Measurements from ENCODE around the gene TRMT10B.

TRMT10B gene, protein sequence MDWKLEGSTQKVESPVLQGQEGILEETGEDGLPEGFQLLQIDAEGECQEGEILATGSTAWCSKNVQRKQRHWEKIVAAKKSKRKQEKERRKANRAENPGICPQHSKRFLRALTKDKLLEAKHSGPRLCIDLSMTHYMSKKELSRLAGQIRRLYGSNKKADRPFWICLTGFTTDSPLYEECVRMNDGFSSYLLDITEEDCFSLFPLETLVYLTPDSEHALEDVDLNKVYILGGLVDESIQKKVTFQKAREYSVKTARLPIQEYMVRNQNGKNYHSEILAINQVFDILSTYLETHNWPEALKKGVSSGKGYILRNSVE

GRCh38 chr9:37753489-37754190, at the start of gene TRMT10B:
Gene TRMT10B (plus strand): TSS chr9:37753805. CDS start chr9:37761932, 8,127 bp downstream.
- DNase-seq (ENCODE audit: low read depth) = peak; percentile 81
- peak within 1 kb of the TSS; percentile 93 for H3K9ac ChIP-seq (ENCODE audit: low read length)
- peaks cover 8% of the 10 kb centered on the region for H3K4me1 ChIP-seq (ENCODE audit: control insufficient read depth, insufficient read depth, low read length)
- no peaks in the 10 kb centered on the region for H3K36me3 ChIP-seq (ENCODE audit: control insufficient read depth, insufficient read depth, low read length, severe bottlenecking)
- no peaks in the 10 kb centered on the region for H3K27me3 ChIP-seq (replicated peaks; ENCODE audit: control insufficient read depth, insufficient read depth, low read length)
- no peaks in the 10 kb centered on the region for H3K9me3 ChIP-seq (ENCODE audit: control insufficient read depth, low read length)
- H3K4me3 ChIP-seq (ENCODE audit: low read length) = peak within 1 kb of the TSS; percentile 95

DNA sequence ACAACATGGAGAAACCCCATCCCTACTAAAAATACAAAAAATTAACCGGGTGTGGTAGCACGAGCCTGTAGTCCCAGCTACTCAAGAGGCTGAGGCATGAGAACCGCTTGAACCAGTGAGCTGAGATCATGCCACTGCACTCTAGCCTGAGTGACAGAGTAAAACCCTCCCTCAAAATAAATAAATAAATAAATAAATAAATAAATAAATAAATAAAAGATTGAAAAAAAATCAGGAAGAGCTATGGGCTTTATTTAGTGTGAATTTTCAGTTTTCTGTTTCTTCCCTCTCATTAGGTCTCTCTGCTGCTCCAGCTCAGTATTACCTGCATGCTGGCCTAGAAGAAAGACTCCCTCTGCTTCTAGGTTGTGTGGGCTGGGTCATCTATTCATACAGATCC, 47.8 kb upstream of the TRMT10B start:
- Histone ChIP-seq H3K9ac (ENCODE audit: low read length) (no peak overlapping the region), H3K27me3 (replicated peaks; ENCODE audit: control insufficient read depth, insufficient read depth, low read length) (peaks cover 3% of the 10 kb centered on the region), H3K4me3 (ENCODE audit: low read length) (no peak overlapping the region), H3K4me1 (ENCODE audit: control insufficient read depth, insufficient read depth, low read length) (peaks cover 2% of the 10 kb centered on the region), H3K36me3 (ENCODE audit: control insufficient read depth, insufficient read depth, low read length, severe bottlenecking) (no peaks in the 10 kb centered on the region), H3K9me3 (ENCODE audit: control insufficient read depth, low read length) (no peaks in the 10 kb centered on the region)
- DNase-seq (ENCODE audit: low read depth) = no peak

DNA sequence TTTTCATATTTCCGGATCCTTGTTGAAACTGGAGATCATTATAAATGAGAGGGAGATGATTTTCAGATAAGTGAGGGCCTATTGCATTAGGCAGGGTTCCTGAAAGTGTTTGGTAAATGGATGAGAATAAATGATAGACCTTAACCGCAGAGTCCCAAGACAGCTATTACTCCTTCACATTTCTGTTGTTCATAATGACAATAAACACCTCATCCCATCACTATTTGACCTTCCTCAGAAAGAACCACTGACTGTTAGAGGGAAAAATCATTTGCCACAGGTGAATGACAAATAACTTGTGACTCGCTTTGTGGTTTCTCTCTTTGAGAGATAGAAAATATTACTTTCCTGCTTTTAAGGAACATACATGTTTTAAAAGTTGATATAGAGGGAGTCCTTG, 47.3 kb upstream of the TRMT10B start:
- Histone ChIP-seq H3K4me1 (ENCODE audit: control insufficient read depth, insufficient read depth, low read length) (no peaks in the 10 kb centered on the region), H3K36me3 (ENCODE audit: control insufficient read depth, insufficient read depth, low read length, severe bottlenecking) (no peaks in the 10 kb centered on the region), H3K9me3 (ENCODE audit: control insufficient read depth, low read length) (no peaks in the 10 kb centered on the region), H3K9ac (ENCODE audit: low read length) (no peak overlapping the region), H3K27me3 (replicated peaks; ENCODE audit: control insufficient read depth, insufficient read depth, low read length) (peaks cover 3% of the 10 kb centered on the region), H3K4me3 (ENCODE audit: low read length) (no peak overlapping the region)
- DNase-seq (ENCODE audit: low read depth) = peak; percentile 0

DNA sequence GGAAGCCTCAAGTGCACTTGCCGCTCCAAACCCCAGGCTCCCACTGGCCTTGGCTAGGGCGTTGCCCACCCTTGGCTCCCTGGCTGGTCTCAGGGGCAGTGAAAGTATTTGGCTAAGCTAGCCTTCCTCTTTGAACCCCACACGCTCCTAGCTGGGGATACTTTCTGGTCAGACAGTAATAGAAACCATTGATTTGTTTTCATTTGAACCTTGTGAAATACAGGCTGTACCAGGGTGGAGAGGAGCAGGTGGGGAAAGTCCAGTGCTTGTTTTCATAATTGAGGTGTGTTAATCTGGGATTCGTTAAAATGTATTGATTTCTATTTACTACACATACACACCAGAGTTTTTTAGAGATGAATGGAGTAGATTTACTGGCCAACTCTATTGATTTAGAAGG, 45.9 kb upstream of the TRMT10B start:
- Histone ChIP-seq H3K9ac (ENCODE audit: low read length) (no peak overlapping the region), H3K4me1 (ENCODE audit: control insufficient read depth, insufficient read depth, low read length) (no peaks in the 10 kb centered on the region), H3K27me3 (replicated peaks; ENCODE audit: control insufficient read depth, insufficient read depth, low read length) (peaks cover 3% of the 10 kb centered on the region), H3K36me3 (ENCODE audit: control insufficient read depth, insufficient read depth, low read length, severe bottlenecking) (no peaks in the 10 kb centered on the region), H3K4me3 (ENCODE audit: low read length) (no peak overlapping the region), H3K9me3 (ENCODE audit: control insufficient read depth, low read length) (no peaks in the 10 kb centered on the region)
- DNase-seq (ENCODE audit: low read depth) = no peak

DNA sequence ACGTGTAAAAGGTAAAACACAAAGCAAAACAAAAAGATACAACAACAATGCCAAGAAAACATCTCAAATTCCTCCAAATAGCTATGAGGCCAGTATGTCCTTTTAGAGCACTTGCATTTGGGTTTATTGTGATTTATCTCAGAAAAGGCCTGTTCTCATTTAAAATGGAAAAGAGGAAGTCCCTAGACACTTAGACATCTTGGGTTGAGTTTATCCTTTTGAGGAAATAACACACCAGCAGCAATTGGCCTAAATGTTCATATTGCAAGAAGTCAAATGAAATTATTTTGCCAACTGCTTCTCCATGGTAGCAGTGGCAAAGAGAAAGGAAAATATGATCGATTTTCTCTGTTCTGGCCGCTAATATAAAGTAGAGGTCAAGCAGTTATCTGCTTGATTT, 43.6 kb upstream of the TRMT10B start:
- no peak overlapping the region for H3K9ac ChIP-seq (ENCODE audit: low read length)
- peaks cover 3% of the 10 kb centered on the region for H3K27me3 ChIP-seq (replicated peaks; ENCODE audit: control insufficient read depth, insufficient read depth, low read length)
- no peaks in the 10 kb centered on the region for H3K4me1 ChIP-seq (ENCODE audit: control insufficient read depth, insufficient read depth, low read length)
- no peaks in the 10 kb centered on the region for H3K9me3 ChIP-seq (ENCODE audit: control insufficient read depth, low read length)
- DNase-seq (ENCODE audit: low read depth) = no peak
- H3K4me3 ChIP-seq (ENCODE audit: low read length) = no peak overlapping the region
- no peaks in the 10 kb centered on the region for H3K36me3 ChIP-seq (ENCODE audit: control insufficient read depth, insufficient read depth, low read length, severe bottlenecking)

GRCh38 chr9:37715260-37715659, 38.3 kb upstream of the TRMT10B start:
- H3K27me3 ChIP-seq (replicated peaks; ENCODE audit: control insufficient read depth, insufficient read depth, low read length) = no peaks in the 10 kb centered on the region
- no peaks in the 10 kb centered on the region for H3K36me3 ChIP-seq (ENCODE audit: control insufficient read depth, insufficient read depth, low read length, severe bottlenecking)
- no peaks in the 10 kb centered on the region for H3K9me3 ChIP-seq (ENCODE audit: control insufficient read depth, low read length)
- DNase-seq (ENCODE audit: low read depth) = no peak
- H3K9ac ChIP-seq (ENCODE audit: low read length) = no peak overlapping the region
- no peaks in the 10 kb centered on the region for H3K4me1 ChIP-seq (ENCODE audit: control insufficient read depth, insufficient read depth, low read length)
- H3K4me3 ChIP-seq (ENCODE audit: low read length) = no peak overlapping the region

DNA sequence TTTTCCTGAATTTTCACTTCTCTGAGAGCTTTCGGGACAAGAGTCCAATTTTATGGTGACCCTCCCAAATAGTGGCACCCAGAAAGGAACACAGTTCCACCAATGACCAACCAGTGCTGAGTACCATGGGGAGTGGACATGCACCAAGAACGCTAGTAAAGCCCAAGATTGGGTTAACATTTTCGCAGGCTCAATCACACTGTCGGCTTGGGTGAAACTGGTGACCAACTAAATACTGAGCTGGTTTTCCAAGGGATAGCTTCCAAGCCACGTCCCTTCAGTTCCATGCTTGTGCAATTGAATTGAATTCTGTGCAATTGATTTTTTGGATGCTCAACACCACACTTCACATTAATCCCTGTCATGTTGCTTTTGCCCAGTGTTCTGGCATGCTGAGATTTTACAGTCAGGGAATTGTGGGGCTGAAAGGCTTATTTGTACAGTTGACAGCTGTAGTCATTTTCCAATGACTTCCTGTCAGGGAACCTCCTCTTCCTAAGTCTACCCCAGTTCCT, 37.6 kb upstream of the TRMT10B start:
- H3K4me3 ChIP-seq (ENCODE audit: low read length) = no peak overlapping the region
- no peak for DNase-seq (ENCODE audit: low read depth)
- H3K27me3 ChIP-seq (replicated peaks; ENCODE audit: control insufficient read depth, insufficient read depth, low read length) = no peaks in the 10 kb centered on the region
- H3K4me1 ChIP-seq (ENCODE audit: control insufficient read depth, insufficient read depth, low read length) = no peaks in the 10 kb centered on the region
- H3K36me3 ChIP-seq (ENCODE audit: control insufficient read depth, insufficient read depth, low read length, severe bottlenecking) = no peaks in the 10 kb centered on the region
- H3K9ac ChIP-seq (ENCODE audit: low read length) = no peak overlapping the region
- H3K9me3 ChIP-seq (ENCODE audit: control insufficient read depth, low read length) = no peaks in the 10 kb centered on the region

DNA sequence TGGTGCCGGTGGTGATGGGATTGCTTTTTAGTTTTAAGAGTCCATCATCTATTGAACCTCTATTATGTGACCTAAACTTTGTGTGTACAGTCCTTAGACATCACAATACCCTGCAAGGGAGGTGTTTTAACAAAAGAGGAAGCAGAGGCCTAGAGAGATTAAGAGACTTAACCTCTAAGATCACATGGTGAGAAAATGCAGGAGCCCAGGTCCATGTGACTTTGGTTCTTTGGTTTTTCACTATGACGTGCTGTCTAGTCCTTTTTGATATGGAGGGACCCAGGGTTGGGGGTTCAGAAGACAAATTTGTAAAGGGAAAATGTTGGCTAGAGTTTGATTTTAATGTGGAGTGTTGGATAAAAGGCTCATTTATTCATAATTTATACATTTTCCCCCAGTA, 34.1 kb upstream of the TRMT10B start:
- H3K4me1 ChIP-seq (ENCODE audit: control insufficient read depth, insufficient read depth, low read length) = no peaks in the 10 kb centered on the region
- no peaks in the 10 kb centered on the region for H3K36me3 ChIP-seq (ENCODE audit: control insufficient read depth, insufficient read depth, low read length, severe bottlenecking)
- no peak overlapping the region for H3K9ac ChIP-seq (ENCODE audit: low read length)
- no peak overlapping the region for H3K4me3 ChIP-seq (ENCODE audit: low read length)
- no peaks in the 10 kb centered on the region for H3K9me3 ChIP-seq (ENCODE audit: control insufficient read depth, low read length)
- H3K27me3 ChIP-seq (replicated peaks; ENCODE audit: control insufficient read depth, insufficient read depth, low read length) = no peaks in the 10 kb centered on the region
- DNase-seq (ENCODE audit: low read depth) = no peak

DNA sequence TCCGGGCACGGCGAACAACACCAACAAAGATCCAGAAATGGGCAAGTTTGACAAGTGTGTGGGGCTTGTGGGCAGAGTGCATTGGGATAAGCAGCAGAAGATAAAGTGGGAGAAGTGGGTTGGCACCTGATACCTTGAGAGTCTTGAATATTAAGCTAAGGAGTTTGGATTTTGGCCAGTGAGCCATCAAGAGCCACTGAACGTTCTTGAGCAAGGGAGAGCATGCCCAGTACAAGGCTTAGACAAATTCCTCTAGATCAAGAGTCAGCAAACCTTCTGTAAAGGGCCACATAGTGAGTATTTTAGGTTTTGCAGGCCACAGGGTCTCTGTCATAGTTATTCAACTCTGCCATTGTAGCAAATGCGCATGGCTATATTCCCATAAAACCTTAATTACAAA, 26.6 kb upstream of the TRMT10B start:
- no peaks in the 10 kb centered on the region for H3K4me1 ChIP-seq (ENCODE audit: control insufficient read depth, insufficient read depth, low read length)
- H3K27me3 ChIP-seq (replicated peaks; ENCODE audit: control insufficient read depth, insufficient read depth, low read length) = no peaks in the 10 kb centered on the region
- no peak overlapping the region for H3K4me3 ChIP-seq (ENCODE audit: low read length)
- DNase-seq (ENCODE audit: low read depth) = no peak
- H3K36me3 ChIP-seq (ENCODE audit: control insufficient read depth, insufficient read depth, low read length, severe bottlenecking) = no peaks in the 10 kb centered on the region
- H3K9me3 ChIP-seq (ENCODE audit: control insufficient read depth, low read length) = no peaks in the 10 kb centered on the region
- no peak overlapping the region for H3K9ac ChIP-seq (ENCODE audit: low read length)

- Histone ChIP-seq H3K9ac (ENCODE audit: low read length) (no peak overlapping the region), H3K36me3 (ENCODE audit: control insufficient read depth, insufficient read depth, low read length, severe bottlenecking) (no peaks in the 10 kb centered on the region), H3K9me3 (ENCODE audit: control insufficient read depth, low read length) (no peaks in the 10 kb centered on the region), H3K4me3 (ENCODE audit: low read length) (no peak overlapping the region), H3K4me1 (ENCODE audit: control insufficient read depth, insufficient read depth, low read length) (no peaks in the 10 kb centered on the region), H3K27me3 (replicated peaks; ENCODE audit: control insufficient read depth, insufficient read depth, low read length) (no peaks in the 10 kb centered on the region)
- DNase-seq (ENCODE audit: low read depth) = no peak
Measured at GRCh38 chr9:37729499-37729898, 24.1 kb upstream of the TRMT10B start.

DNA sequence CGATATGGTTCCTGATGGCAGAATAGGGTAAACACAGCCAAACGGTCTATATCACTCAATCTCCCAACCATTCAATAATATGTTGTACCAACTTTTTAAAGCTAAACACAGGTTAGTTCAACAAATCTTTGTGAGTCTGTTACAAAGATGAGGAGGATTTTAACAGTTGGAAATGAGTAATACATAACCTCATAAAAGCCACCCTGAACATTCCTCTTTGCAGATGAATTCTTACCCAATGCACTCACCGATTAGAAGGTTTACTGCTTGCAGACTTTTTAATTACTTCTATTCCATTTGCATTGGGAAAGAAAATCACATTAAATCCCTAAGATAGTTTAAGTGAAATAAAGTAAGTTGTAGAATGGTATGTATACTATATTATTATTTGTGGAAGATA, 23.3 kb upstream of the TRMT10B start:
- no peaks in the 10 kb centered on the region for H3K27me3 ChIP-seq (replicated peaks; ENCODE audit: control insufficient read depth, insufficient read depth, low read length)
- no peak for DNase-seq (ENCODE audit: low read depth)
- H3K9me3 ChIP-seq (ENCODE audit: control insufficient read depth, low read length) = no peaks in the 10 kb centered on the region
- H3K4me1 ChIP-seq (ENCODE audit: control insufficient read depth, insufficient read depth, low read length) = no peaks in the 10 kb centered on the region
- H3K36me3 ChIP-seq (ENCODE audit: control insufficient read depth, insufficient read depth, low read length, severe bottlenecking) = no peaks in the 10 kb centered on the region
- H3K4me3 ChIP-seq (ENCODE audit: low read length) = no peak overlapping the region
- no peak overlapping the region for H3K9ac ChIP-seq (ENCODE audit: low read length)
